Measurements from ENCODE around the gene BBC3. TPM values are rescaled to one million over a fixed set of nuclear protein-coding genes. Genes with fewer than 3 reads are reported as not detected.

BBC3 gene
- total RNA-seq, 2 experiments from 2014 or later: 12.5 to 13.3 TPM

- Mint-ChIP-seq H3K27me3 (no peaks in the 10 kb centered on the region), H3K36me3 (peaks cover 23% of the 10 kb centered on the region)
Measured at GRCh38 chr19:47200530-47200929, 30.5 kb downstream of the BBC3 start.

DNA sequence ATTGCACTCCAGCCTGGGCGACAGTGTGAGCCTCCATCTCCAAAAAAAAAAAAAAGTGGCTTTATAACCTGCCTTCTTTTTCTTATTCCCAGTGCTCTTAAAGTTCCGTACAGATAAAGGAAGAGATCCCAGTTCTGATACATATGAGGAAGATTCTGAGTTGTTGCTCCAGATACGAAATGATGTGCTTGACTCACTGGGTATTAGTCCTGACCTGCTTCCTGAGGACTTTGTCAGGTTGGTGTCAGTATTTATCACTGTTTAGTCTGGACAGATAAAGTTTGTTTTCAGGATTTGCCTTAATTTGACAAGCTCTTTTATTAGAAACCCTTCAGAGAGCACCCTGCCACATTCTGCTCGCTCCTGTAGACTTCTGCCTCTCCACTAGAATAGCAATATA lies 33.9 kb downstream of the BBC3 start:
- no peak for DNase-seq
- peaks cover 25% of the 10 kb centered on the region for H3K36me3 Mint-ChIP-seq
- H3K27me3 Mint-ChIP-seq: no peaks in the 10 kb centered on the region
- H3K27ac Mint-ChIP-seq: no peak overlapping the region
- no peak overlapping the region for H3K4me3 Mint-ChIP-seq
- H3K4me1 Mint-ChIP-seq: peaks cover 10% of the 10 kb centered on the region
- no peaks in the 10 kb centered on the region for H3K9me3 Mint-ChIP-seq

More at GRCh38 chr19:47200530-47200929, 30.5 kb downstream of the BBC3 start:
- no peak overlapping the region for H3K4me3 Mint-ChIP-seq
- no peak overlapping the region for H3K27ac Mint-ChIP-seq
- DNase-seq: no peak
- H3K4me1 Mint-ChIP-seq: peaks cover 10% of the 10 kb centered on the region
- no peaks in the 10 kb centered on the region for H3K9me3 Mint-ChIP-seq

- Mint-ChIP-seq H3K27me3 (no peaks in the 10 kb centered on the region), H3K36me3 (peaks cover 36% of the 10 kb centered on the region), H3K9me3 (no peaks in the 10 kb centered on the region), H3K4me3 (no peak overlapping the region), H3K4me1 (peaks cover 20% of the 10 kb centered on the region), H3K27ac (no peak overlapping the region)
- DNase-seq: no peak
Measured at GRCh38 chr19:47195434-47195833, 35.6 kb downstream of the BBC3 start.

DNA sequence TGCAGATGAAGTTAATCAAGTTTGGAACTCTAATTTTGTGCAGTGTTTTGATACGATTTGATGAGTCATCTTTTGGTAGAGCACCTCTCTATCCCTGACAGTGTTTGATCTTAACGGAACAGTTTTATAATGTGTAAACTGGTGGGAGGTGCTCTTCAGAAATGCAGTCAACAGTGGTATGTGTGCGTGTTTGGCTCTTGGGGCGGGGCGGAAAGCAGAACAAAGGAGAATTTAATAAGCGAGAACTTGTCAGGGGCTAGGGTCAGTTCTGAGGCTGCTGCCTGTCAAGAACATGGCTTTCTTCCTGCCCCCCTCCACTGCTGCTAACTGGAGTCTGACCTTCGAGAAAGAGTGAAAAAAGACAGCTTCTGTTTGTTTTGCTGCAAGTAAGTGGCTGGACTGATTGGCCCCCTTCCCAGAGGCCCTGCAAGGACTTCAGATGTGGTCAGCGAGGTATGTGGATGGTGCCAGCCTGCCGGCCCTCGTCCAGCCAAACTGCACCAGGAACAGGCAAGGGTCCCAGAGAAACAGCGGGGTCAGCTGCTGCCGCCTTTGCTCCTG lies 40.8 kb downstream of the BBC3 start:
- DNase-seq: peak; percentile 71
- peaks cover 47% of the 10 kb centered on the region for H3K36me3 Mint-ChIP-seq
- H3K4me1 Mint-ChIP-seq: peaks cover 62% of the 10 kb centered on the region
- no peaks in the 10 kb centered on the region for H3K9me3 Mint-ChIP-seq
- H3K27ac Mint-ChIP-seq: peak overlapping the region; percentile 99
- H3K4me3 Mint-ChIP-seq: peak overlapping the region; percentile 38
- H3K27me3 Mint-ChIP-seq: no peaks in the 10 kb centered on the region

- Mint-ChIP-seq H3K27ac (peak overlapping the region; percentile 99), H3K4me1 (peaks cover 69% of the 10 kb centered on the region), H3K9me3 (no peaks in the 10 kb centered on the region), H3K36me3 (peaks cover 54% of the 10 kb centered on the region), H3K4me3 (no peak overlapping the region), H3K27me3 (no peaks in the 10 kb centered on the region)
- DNase-seq: no peak
Measured at GRCh38 chr19:47188507-47189033, 42.4 kb downstream of the BBC3 start.

DNA sequence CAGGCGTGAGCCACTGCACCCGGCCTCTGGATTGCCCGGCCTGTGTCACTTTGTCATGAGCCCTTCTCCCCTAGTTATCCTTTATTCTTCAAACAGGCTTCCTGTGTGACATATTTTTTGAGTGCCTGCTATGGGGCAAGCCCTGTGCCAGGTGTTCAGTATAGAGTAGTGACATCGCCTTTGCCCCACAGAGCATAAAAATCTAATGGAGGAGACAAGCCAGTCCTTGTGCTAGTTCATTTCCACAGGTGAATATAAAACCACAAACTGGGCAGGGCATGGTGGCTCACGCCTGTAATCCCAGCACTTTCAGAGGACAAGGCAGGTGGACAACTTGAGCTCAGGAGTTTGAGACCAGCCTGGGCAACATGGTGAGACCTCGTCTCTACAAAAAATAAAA lies 43.2 kb downstream of the BBC3 start:
- no peak for DNase-seq
- H3K4me1 Mint-ChIP-seq: peaks cover 75% of the 10 kb centered on the region
- no peaks in the 10 kb centered on the region for H3K27me3 Mint-ChIP-seq
- H3K36me3 Mint-ChIP-seq: peaks cover 58% of the 10 kb centered on the region
- no peak overlapping the region for H3K4me3 Mint-ChIP-seq
- no peaks in the 10 kb centered on the region for H3K9me3 Mint-ChIP-seq
- peak overlapping the region; percentile 99 for H3K27ac Mint-ChIP-seq

GRCh38 chr19:47187335-47187655 lies 43.7 kb downstream of the BBC3 start:
- Mint-ChIP-seq H3K9me3 (no peaks in the 10 kb centered on the region), H3K4me1 (peaks cover 80% of the 10 kb centered on the region), H3K36me3 (peaks cover 60% of the 10 kb centered on the region), H3K27ac (peak overlapping the region; percentile 99), H3K4me3 (peak overlapping the region; percentile 70), H3K27me3 (no peaks in the 10 kb centered on the region)
- no peak for DNase-seq

DNA sequence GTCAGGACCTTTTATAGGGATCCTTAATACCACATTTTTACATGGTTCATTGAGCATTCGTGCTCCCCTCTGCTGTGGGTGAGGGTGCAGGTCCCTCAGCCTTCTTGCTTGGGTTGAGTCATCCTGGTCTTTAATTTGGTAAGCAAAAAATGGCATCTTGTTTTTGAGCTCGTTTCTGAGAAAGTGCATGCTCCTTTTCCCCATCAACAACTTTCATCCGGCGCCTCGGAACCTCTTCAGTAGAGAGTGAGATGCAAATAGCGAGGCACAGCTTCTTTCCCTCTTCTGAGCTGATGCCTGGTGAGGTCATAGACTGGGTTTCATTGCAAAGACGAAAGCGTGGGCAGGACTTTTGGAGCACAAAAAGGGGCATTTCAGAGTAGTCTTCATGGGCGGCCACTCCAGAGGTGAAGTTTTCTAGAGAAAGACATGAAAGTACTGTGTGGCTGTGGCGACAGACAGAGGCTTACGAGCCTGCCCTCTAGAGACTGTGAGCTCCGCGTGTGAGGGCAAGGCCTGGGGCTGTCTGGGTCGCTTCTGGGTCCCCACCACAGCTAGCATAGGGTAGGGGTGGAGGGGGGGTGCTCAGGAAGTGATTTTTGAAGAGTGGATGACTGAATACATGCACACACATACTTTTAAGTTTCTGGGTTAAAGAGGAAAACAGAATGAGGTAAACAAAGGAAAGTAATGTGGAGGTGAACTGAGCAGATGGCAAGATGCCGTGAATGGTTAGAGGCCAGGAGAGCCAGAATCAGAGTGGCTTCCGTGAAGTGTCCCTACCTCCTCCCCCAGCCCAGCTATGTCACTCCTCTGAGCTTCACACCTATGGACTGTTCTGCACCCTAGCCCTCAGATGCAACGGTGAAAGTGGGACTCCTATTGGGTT lies 44.3 kb downstream of the BBC3 start:
- DNase-seq: peak; percentile 87
- H3K4me1 Mint-ChIP-seq: peaks cover 86% of the 10 kb centered on the region
- peak overlapping the region; percentile 70 for H3K4me3 Mint-ChIP-seq
- H3K27me3 Mint-ChIP-seq: no peaks in the 10 kb centered on the region
- peak overlapping the region; percentile 99 for H3K27ac Mint-ChIP-seq
- H3K9me3 Mint-ChIP-seq: no peaks in the 10 kb centered on the region
- H3K36me3 Mint-ChIP-seq: peaks cover 64% of the 10 kb centered on the region

GRCh38 chr19:47183601-47184000 lies 47.4 kb downstream of the BBC3 start:
- Mint-ChIP-seq H3K4me3 (no peak overlapping the region), H3K27me3 (no peaks in the 10 kb centered on the region), H3K4me1 (peaks cover 78% of the 10 kb centered on the region), H3K36me3 (peaks cover 58% of the 10 kb centered on the region), H3K27ac (peak overlapping the region; percentile 80), H3K9me3 (no peaks in the 10 kb centered on the region)
- DNase-seq: no peak

DNA sequence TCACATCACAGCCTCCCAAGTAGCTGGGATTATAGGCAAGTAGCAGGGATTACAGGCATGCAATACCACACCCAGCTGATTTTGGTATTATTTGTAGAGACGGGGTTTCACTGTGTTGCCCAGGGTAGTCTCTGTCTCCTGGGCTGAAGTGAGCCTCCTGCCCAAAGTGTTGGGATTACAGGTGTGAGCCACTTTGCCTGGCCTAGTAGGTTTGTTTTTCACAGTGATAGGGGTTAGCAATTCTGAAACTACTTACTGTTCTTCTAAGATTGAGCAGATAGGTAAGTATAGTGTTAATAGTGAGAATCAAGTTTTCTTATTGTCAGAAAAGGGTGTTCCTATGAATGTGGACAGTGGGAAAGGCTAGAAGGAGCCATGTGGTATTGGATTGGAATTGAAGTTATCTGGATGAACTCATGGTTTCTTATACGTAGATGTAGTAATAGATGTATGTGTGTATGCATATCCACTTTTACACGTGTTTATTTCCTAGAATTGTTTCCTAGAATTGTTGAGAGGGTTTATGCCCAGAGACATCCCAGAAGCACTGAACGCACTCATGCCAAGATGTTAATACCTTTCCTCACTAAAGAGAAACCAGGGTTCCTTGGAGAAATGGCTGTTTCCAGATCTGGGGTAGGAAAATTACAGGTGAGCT lies 51.2 kb downstream of the BBC3 start:
- Mint-ChIP-seq H3K36me3 (peaks cover 70% of the 10 kb centered on the region), H3K4me3 (no peak overlapping the region), H3K27me3 (no peaks in the 10 kb centered on the region), H3K4me1 (peaks cover 85% of the 10 kb centered on the region), H3K9me3 (no peaks in the 10 kb centered on the region), H3K27ac (peak overlapping the region; percentile 18)
- no peak for DNase-seq

GRCh38 chr19:47176627-47177090 lies 54.3 kb downstream of the BBC3 start:
- no peaks in the 10 kb centered on the region for H3K27me3 Mint-ChIP-seq
- peaks cover 67% of the 10 kb centered on the region for H3K36me3 Mint-ChIP-seq
- no peaks in the 10 kb centered on the region for H3K9me3 Mint-ChIP-seq
- peak overlapping the region; percentile 51 for H3K4me3 Mint-ChIP-seq
- peaks cover 66% of the 10 kb centered on the region for H3K4me1 Mint-ChIP-seq
- peak; percentile 35 for DNase-seq
- peak overlapping the region; percentile 91 for H3K27ac Mint-ChIP-seq

DNA sequence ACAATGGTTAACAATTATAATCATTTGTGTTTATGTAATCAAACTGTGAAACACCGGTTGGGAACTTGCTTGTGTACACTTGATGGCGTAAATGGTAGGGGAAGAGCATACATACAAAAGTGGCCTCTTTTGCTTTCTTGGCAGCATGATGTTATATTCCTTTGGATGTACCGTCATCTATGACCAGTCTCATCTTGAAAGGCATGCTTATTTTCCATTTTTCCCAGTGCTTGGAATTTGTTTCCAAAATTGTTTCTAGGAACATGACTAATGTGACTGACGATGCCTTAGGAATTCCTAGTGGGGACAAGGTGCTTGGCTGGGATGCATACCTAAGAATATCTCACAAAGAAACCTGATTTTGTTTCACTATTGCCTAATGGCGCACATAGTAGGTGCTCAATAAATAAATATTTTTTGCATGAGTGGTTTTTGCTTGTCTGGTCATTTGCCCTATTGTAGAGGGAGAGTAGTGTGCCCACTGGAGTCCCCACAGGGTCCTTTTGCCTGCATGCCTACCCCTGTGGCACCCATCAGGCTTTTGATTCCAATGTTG lies 54.9 kb downstream of the BBC3 start:
- Mint-ChIP-seq H3K9me3 (no peaks in the 10 kb centered on the region), H3K4me3 (peak overlapping the region; percentile 51), H3K4me1 (peaks cover 66% of the 10 kb centered on the region), H3K36me3 (peaks cover 67% of the 10 kb centered on the region), H3K27me3 (no peaks in the 10 kb centered on the region), H3K27ac (peak overlapping the region; percentile 91)
- DNase-seq: no peak

GRCh38 chr19:47172666-47173455 lies 58.1 kb downstream of the BBC3 start:
- Mint-ChIP-seq H3K36me3 (peaks cover 68% of the 10 kb centered on the region), H3K27ac (peak overlapping the region; percentile 25), H3K4me3 (no peak overlapping the region), H3K4me1 (peaks cover 50% of the 10 kb centered on the region), H3K27me3 (no peaks in the 10 kb centered on the region), H3K9me3 (no peaks in the 10 kb centered on the region)
- no peak for DNase-seq

Measured in activated naive CD8-positive, alpha-beta T cell treated with anti-CD3 and anti-CD28 coated beads for 36 hours (primary cell).